Natural killer cell (primary cell): ENCODE data around the gene SPAG7. TPM values are rescaled to one million over a fixed set of nuclear protein-coding genes. Genes with fewer than 3 reads are reported as not detected.

Experiments used
- ATAC-seq, 3 donors: fragments of 150-1000 bp in 2 of 3; fragments of 200-7000 bp in 1 of 3; cut with Tn5 transposase; 1 replicate in 1 of 3; 2 replicates in 2 of 3; pipeline ENCODE4 v1.10.0; 2021; ENCODE audit warnings: mild to moderate bottlenecking in 2 of 3, moderate library complexity in 2 of 3
- DNase-seq, 2 donors: peaks; one replicate each; pipeline versions ENCODE4 v3.0.0 to v3.0.0-alpha.2; 2013 to 2021; ENCODE audit warnings: mixed read lengths in 1 of 2
- H3K27ac ChIP-seq: one replicate; pipeline ENCODE4 v1.5.1; 2013; ENCODE audit warnings: mild to moderate bottlenecking, low read length
- H3K27me3 ChIP-seq: one replicate; pipeline ENCODE4 v1.6.1; 2013; ENCODE audit warnings: low read length; ENCODE audit not compliant: control insufficient read depth, insufficient read depth
- H3K36me3 ChIP-seq: one replicate; pipeline ENCODE4 v1.6.1; 2013; ENCODE audit warnings: low read length; ENCODE audit not compliant: control insufficient read depth, insufficient read depth
- H3K4me1 ChIP-seq: one replicate; pipeline ENCODE4 v1.6.1; 2013; ENCODE audit warnings: low read length; ENCODE audit not compliant: control insufficient read depth, insufficient read depth
- H3K4me3 ChIP-seq: one replicate; pipeline ENCODE4 v1.5.1; 2013; ENCODE audit warnings: low read length
- H3K9me3 ChIP-seq: one replicate; pipeline ENCODE4 v1.6.1; 2013; ENCODE audit warnings: low read length; ENCODE audit not compliant: control insufficient read depth, insufficient read depth
- H3K27ac Mint-ChIP-seq, 2 donors: one replicate each; pipeline ENCODE4 v1.8.0; 2022; ENCODE audit warnings: mild to moderate bottlenecking in 2 of 2, mixed read lengths in 2 of 2, moderate library complexity in 1 of 2
- H3K27me3 Mint-ChIP-seq, 2 donors: one replicate each; pipeline ENCODE4 v1.8.0; 2022; ENCODE audit warnings: low read depth in 2 of 2, mixed read lengths in 2 of 2
- H3K36me3 Mint-ChIP-seq: one replicate; pipeline ENCODE4 v1.8.0; 2022; ENCODE audit warnings: mixed read lengths
- H3K4me1 Mint-ChIP-seq, 2 donors: one replicate each; pipeline ENCODE4 v1.8.0; 2022; ENCODE audit warnings: mixed read lengths in 2 of 2
- H3K4me3 Mint-ChIP-seq: one replicate; pipeline ENCODE4 v1.8.0; 2022; ENCODE audit warnings: mild to moderate bottlenecking, moderate library complexity, mixed read lengths
- H3K9me3 Mint-ChIP-seq, 2 donors: one replicate each; pipeline ENCODE4 v1.8.0; 2022; ENCODE audit warnings: mixed read lengths in 2 of 2
- CTCF ChIP-seq: fragments of 200-600 bp; IDR thresholded peaks from one replicate; pipeline ENCODE4 v1.8.0; 2022; ENCODE audit warnings: antibody characterized with exemption
- WGBS: methylation state at CpG from one replicate; pipeline ENCODE4 v1.1.7; 2013; ENCODE audit warnings: missing lambda C conversion rate; ENCODE audit not compliant: insufficient coverage; 5-methylcytosine and 5-hydroxymethylcytosine counted together
- intact Hi-C: fragments of 100-400 bp; cut with micrococcal nuclease; formaldehyde crosslinking; loops from one replicate; pipeline ENCODE4 v1.14.2; 2022
- total RNA-seq, 4 donors: library from RNA; stranded (reverse); fragments of 120-200 nt in 1 of 4; gene quantifications; one replicate each; pipeline versions ENCODE4 v1.2.3 to v1.2.4, GENCODE V29; 2013 to 2022

The SPAG7 gene
- total RNA-seq, 3 donors from 2014 or later (not counting 1 experiment from before 2014, with no cell fraction given) = 45.7 to 60.2 (median 59.6) TPM

GRCh38 chr17:4938069-4938491 lies 29.5 kb downstream of the SPAG7 start:
- no peak overlapping the region for H3K27ac ChIP-seq
- no peak for DNase-seq
- Mint-ChIP-seq H3K36me3 (no peaks in the 10 kb centered on the region), H3K27ac (no peak overlapping the region), H3K4me1 (peaks cover 57 to 82% of the 10 kb centered on the region in 2 donors), H3K27me3 (peaks cover 0 to 4% of the 10 kb centered on the region in 2 donors), H3K4me3 (peak overlapping the region; percentile 76), H3K9me3 (no peaks in the 10 kb centered on the region)
- TF ChIP-seq CTCF = no peak
- intact Hi-C loops = no loop called here
- peaks cover 58% of the 10 kb centered on the region for H3K4me1 ChIP-seq
- H3K9me3 ChIP-seq = no peaks in the 10 kb centered on the region
- H3K4me3 ChIP-seq = no peak overlapping the region
- no peaks in the 10 kb centered on the region for H3K27me3 ChIP-seq
- WGBS = 98% methylated on average over 6 of the region's 11 CpGs
- ATAC-seq = no peak
- peaks cover 27% of the 10 kb centered on the region for H3K36me3 ChIP-seq

GRCh38 chr17:4937553-4937952 lies 30.1 kb downstream of the SPAG7 start:
- no peaks in the 10 kb centered on the region for H3K9me3 Mint-ChIP-seq
- H3K9me3 ChIP-seq = no peaks in the 10 kb centered on the region
- DNase-seq (no peak), ATAC-seq (no peak)
- H3K4me3 Mint-ChIP-seq = peak overlapping the region; percentile 17
- peaks cover 22% of the 10 kb centered on the region for H3K36me3 ChIP-seq
- H3K4me1 Mint-ChIP-seq = peaks cover 54 to 82% of the 10 kb centered on the region in 2 donors
- H3K27me3 Mint-ChIP-seq = peaks cover 0 to 4% of the 10 kb centered on the region in 2 donors
- no peak overlapping the region for H3K27ac Mint-ChIP-seq
- H3K27me3 ChIP-seq = no peaks in the 10 kb centered on the region
- H3K27ac ChIP-seq = no peak overlapping the region
- peaks cover 53% of the 10 kb centered on the region for H3K4me1 ChIP-seq
- TF ChIP-seq CTCF = no peak
- intact Hi-C loops = no loop called here
- H3K4me3 ChIP-seq = no peak overlapping the region
- H3K36me3 Mint-ChIP-seq = no peaks in the 10 kb centered on the region
- WGBS = 98% methylated on average over 16 of the region's 16 CpGs

- Histone ChIP-seq H3K27ac (no peak overlapping the region), H3K27me3 (no peaks in the 10 kb centered on the region), H3K4me3 (no peak overlapping the region), H3K9me3 (no peaks in the 10 kb centered on the region), H3K36me3 (peaks cover 18% of the 10 kb centered on the region), H3K4me1 (peaks cover 47% of the 10 kb centered on the region)
- intact Hi-C loops = no loop called here
- H3K4me1 Mint-ChIP-seq = peaks cover 43 to 76% of the 10 kb centered on the region in 2 donors
- H3K27ac Mint-ChIP-seq = peak overlapping the region; percentile 48 to 62
- WGBS = 92% methylated on average over 3 of the region's 3 CpGs
- H3K4me3 Mint-ChIP-seq = no peak overlapping the region
- no peaks in the 10 kb centered on the region for H3K36me3 Mint-ChIP-seq
- DNase-seq (no peak), ATAC-seq (no peak)
- peaks cover 0 to 4% of the 10 kb centered on the region in 2 donors for H3K27me3 Mint-ChIP-seq
- no peaks in the 10 kb centered on the region for H3K9me3 Mint-ChIP-seq
- TF ChIP-seq CTCF = no peak
These were observed 31.2 kb downstream of the SPAG7 start for GRCh38 chr17:4936436-4936835.

- Histone ChIP-seq H3K27ac (no peak overlapping the region), H3K4me1 (peaks cover 39% of the 10 kb centered on the region), H3K4me3 (no peak overlapping the region), H3K27me3 (no peaks in the 10 kb centered on the region), H3K9me3 (no peaks in the 10 kb centered on the region), H3K36me3 (peaks cover 18% of the 10 kb centered on the region)
- Mint-ChIP-seq H3K9me3 (no peaks in the 10 kb centered on the region), H3K4me3 (no peak overlapping the region), H3K4me1 (peaks cover 35 to 68% of the 10 kb centered on the region in 2 donors), H3K27me3 (peaks cover 0 to 4% of the 10 kb centered on the region in 2 donors), H3K36me3 (no peaks in the 10 kb centered on the region), H3K27ac (peak overlapping the region; percentile 48 to 62)
- no peak for TF ChIP-seq CTCF
- DNase-seq = no peak
- intact Hi-C loops = no loop called here
- ATAC-seq = no peak
These were observed 32.0 kb downstream of the SPAG7 start for GRCh38 chr17:4935650-4936049.
